ENCODE data around the gene OPHN1.
A peak's percentile ranks its signal among the peaks of the same experiment; 100 is the strongest.

The OPHN1 gene

GRCh38 chrX:68183612-68184214, 249.6 kb downstream of the OPHN1 start:
- no peak overlapping the region for H3K27ac Mint-ChIP-seq
- no peak overlapping the region for H3K4me3 Mint-ChIP-seq
- peaks cover 2% of the 10 kb centered on the region for H3K9me3 Mint-ChIP-seq
- DNase-seq (ENCODE audit: low spot score): no peak
- peaks cover 5% of the 10 kb centered on the region for H3K36me3 Mint-ChIP-seq (ENCODE audit: low read depth)
- H3K4me1 Mint-ChIP-seq (ENCODE audit: low read depth): peaks cover 13% of the 10 kb centered on the region
- H3K27me3 Mint-ChIP-seq (ENCODE audit: low read depth): no peaks in the 10 kb centered on the region

GRCh38 chrX:68180579-68180978, 252.7 kb downstream of the OPHN1 start:
- peaks cover 18% of the 10 kb centered on the region for H3K9me3 Mint-ChIP-seq
- H3K27me3 Mint-ChIP-seq (ENCODE audit: low read depth): no peaks in the 10 kb centered on the region
- peak overlapping the region; percentile 52 for H3K27ac Mint-ChIP-seq
- no peak overlapping the region for H3K4me3 Mint-ChIP-seq
- DNase-seq (ENCODE audit: low spot score): no peak
- peaks cover 16% of the 10 kb centered on the region for H3K36me3 Mint-ChIP-seq (ENCODE audit: low read depth)
- H3K4me1 Mint-ChIP-seq (ENCODE audit: low read depth): peaks cover 20% of the 10 kb centered on the region

GRCh38 chrX:68179355-68179754, 253.9 kb downstream of the OPHN1 start:
- Mint-ChIP-seq H3K4me3 (no peak overlapping the region), H3K27ac (peak overlapping the region; percentile 0), H3K36me3 (ENCODE audit: low read depth) (peaks cover 17% of the 10 kb centered on the region), H3K27me3 (ENCODE audit: low read depth) (no peaks in the 10 kb centered on the region), H3K4me1 (ENCODE audit: low read depth) (peaks cover 21% of the 10 kb centered on the region), H3K9me3 (peaks cover 19% of the 10 kb centered on the region)
- no peak for DNase-seq (ENCODE audit: low spot score)

GRCh38 chrX:68177542-68177941, 255.8 kb downstream of the OPHN1 start:
- Mint-ChIP-seq H3K27ac (peak overlapping the region; percentile 67), H3K4me3 (no peak overlapping the region), H3K9me3 (peaks cover 19% of the 10 kb centered on the region), H3K27me3 (ENCODE audit: low read depth) (no peaks in the 10 kb centered on the region), H3K36me3 (ENCODE audit: low read depth) (peaks cover 17% of the 10 kb centered on the region), H3K4me1 (ENCODE audit: low read depth) (peaks cover 22% of the 10 kb centered on the region)
- DNase-seq (ENCODE audit: low spot score): no peak

- peaks cover 19% of the 10 kb centered on the region for H3K9me3 Mint-ChIP-seq
- H3K27ac Mint-ChIP-seq: no peak overlapping the region
- peaks cover 11% of the 10 kb centered on the region for H3K36me3 Mint-ChIP-seq (ENCODE audit: low read depth)
- peaks cover 14% of the 10 kb centered on the region for H3K4me1 Mint-ChIP-seq (ENCODE audit: low read depth)
- no peaks in the 10 kb centered on the region for H3K27me3 Mint-ChIP-seq (ENCODE audit: low read depth)
- DNase-seq (ENCODE audit: low spot score): no peak
- H3K4me3 Mint-ChIP-seq: no peak overlapping the region
Measured at GRCh38 chrX:68175562-68175961, 257.7 kb downstream of the OPHN1 start.

GRCh38 chrX:68163441-68163840, 269.9 kb downstream of the OPHN1 start:
- Mint-ChIP-seq H3K4me3 (no peak overlapping the region), H3K27ac (peak overlapping the region; percentile 43), H3K36me3 (ENCODE audit: low read depth) (peaks cover 3% of the 10 kb centered on the region), H3K27me3 (ENCODE audit: low read depth) (no peaks in the 10 kb centered on the region), H3K4me1 (ENCODE audit: low read depth) (peaks cover 7% of the 10 kb centered on the region), H3K9me3 (peaks cover 7% of the 10 kb centered on the region)
- no peak for DNase-seq (ENCODE audit: low spot score)

- H3K4me1 Mint-ChIP-seq (ENCODE audit: low read depth): peaks cover 4% of the 10 kb centered on the region
- H3K4me3 Mint-ChIP-seq: no peak overlapping the region
- H3K27ac Mint-ChIP-seq: no peak overlapping the region
- no peaks in the 10 kb centered on the region for H3K36me3 Mint-ChIP-seq (ENCODE audit: low read depth)
- H3K9me3 Mint-ChIP-seq: peaks cover 7% of the 10 kb centered on the region
- no peak for DNase-seq (ENCODE audit: low spot score)
- H3K27me3 Mint-ChIP-seq (ENCODE audit: low read depth): no peaks in the 10 kb centered on the region
Measured at GRCh38 chrX:68147848-68148247, 285.4 kb downstream of the OPHN1 start.

- no peaks in the 10 kb centered on the region for H3K36me3 Mint-ChIP-seq (ENCODE audit: low read depth)
- no peak for DNase-seq (ENCODE audit: low spot score)
- H3K9me3 Mint-ChIP-seq: no peaks in the 10 kb centered on the region
- H3K27me3 Mint-ChIP-seq (ENCODE audit: low read depth): no peaks in the 10 kb centered on the region
- H3K27ac Mint-ChIP-seq: no peak overlapping the region
- peaks cover 6% of the 10 kb centered on the region for H3K4me1 Mint-ChIP-seq (ENCODE audit: low read depth)
- H3K4me3 Mint-ChIP-seq: no peak overlapping the region
Measured at GRCh38 chrX:68146054-68146453, 287.2 kb downstream of the OPHN1 start.

- H3K4me3 Mint-ChIP-seq: no peak overlapping the region
- DNase-seq (ENCODE audit: low spot score): no peak
Measured at GRCh38 chrX:68139791-68140190, 293.5 kb downstream of the OPHN1 start.

GRCh38 chrX:68133181-68133580, 300.1 kb downstream of the OPHN1 start:
- DNase-seq (ENCODE audit: low spot score): no peak
- no peak overlapping the region for H3K4me3 Mint-ChIP-seq
- H3K27ac Mint-ChIP-seq: no peak overlapping the region
- H3K4me1 Mint-ChIP-seq (ENCODE audit: low read depth): no peaks in the 10 kb centered on the region
- H3K36me3 Mint-ChIP-seq (ENCODE audit: low read depth): no peaks in the 10 kb centered on the region
- H3K9me3 Mint-ChIP-seq: no peaks in the 10 kb centered on the region
- H3K27me3 Mint-ChIP-seq (ENCODE audit: low read depth): no peaks in the 10 kb centered on the region

More at GRCh38 chrX:68139791-68140190, 293.5 kb downstream of the OPHN1 start:
- H3K9me3 Mint-ChIP-seq: no peaks in the 10 kb centered on the region
- H3K36me3 Mint-ChIP-seq (ENCODE audit: low read depth): no peaks in the 10 kb centered on the region
- no peaks in the 10 kb centered on the region for H3K27me3 Mint-ChIP-seq (ENCODE audit: low read depth)
- no peak overlapping the region for H3K27ac Mint-ChIP-seq
- peaks cover 2% of the 10 kb centered on the region for H3K4me1 Mint-ChIP-seq (ENCODE audit: low read depth)

- Mint-ChIP-seq H3K4me1 (ENCODE audit: low read depth) (no peaks in the 10 kb centered on the region), H3K9me3 (no peaks in the 10 kb centered on the region)
- no peak for DNase-seq (ENCODE audit: low spot score)
Measured at GRCh38 chrX:68132749-68133148, 300.5 kb downstream of the OPHN1 start.

GRCh38 chrX:68121835-68122234, 311.5 kb downstream of the OPHN1 start:
- Mint-ChIP-seq H3K36me3 (ENCODE audit: low read depth) (no peaks in the 10 kb centered on the region), H3K27ac (no peak overlapping the region), H3K4me1 (ENCODE audit: low read depth) (no peaks in the 10 kb centered on the region), H3K27me3 (ENCODE audit: low read depth) (no peaks in the 10 kb centered on the region), H3K9me3 (no peaks in the 10 kb centered on the region), H3K4me3 (no peak overlapping the region)
- DNase-seq (ENCODE audit: low spot score): no peak

More at GRCh38 chrX:68132749-68133148, 300.5 kb downstream of the OPHN1 start:
- no peak overlapping the region for H3K4me3 Mint-ChIP-seq
- no peak overlapping the region for H3K27ac Mint-ChIP-seq
- H3K27me3 Mint-ChIP-seq (ENCODE audit: low read depth): no peaks in the 10 kb centered on the region
- no peaks in the 10 kb centered on the region for H3K36me3 Mint-ChIP-seq (ENCODE audit: low read depth)

- DNase-seq (ENCODE audit: low spot score): no peak
- Mint-ChIP-seq H3K9me3 (no peaks in the 10 kb centered on the region), H3K4me3 (no peak overlapping the region), H3K36me3 (ENCODE audit: low read depth) (no peaks in the 10 kb centered on the region), H3K27me3 (ENCODE audit: low read depth) (no peaks in the 10 kb centered on the region), H3K27ac (no peak overlapping the region), H3K4me1 (ENCODE audit: low read depth) (no peaks in the 10 kb centered on the region)
Measured at GRCh38 chrX:68121371-68121770, 311.9 kb downstream of the OPHN1 start.

- Mint-ChIP-seq H3K36me3 (ENCODE audit: low read depth) (no peaks in the 10 kb centered on the region), H3K27me3 (ENCODE audit: low read depth) (no peaks in the 10 kb centered on the region), H3K4me1 (ENCODE audit: low read depth) (no peaks in the 10 kb centered on the region), H3K4me3 (no peak overlapping the region), H3K9me3 (no peaks in the 10 kb centered on the region), H3K27ac (no peak overlapping the region)
- DNase-seq (ENCODE audit: low spot score): no peak
Measured at GRCh38 chrX:68115371-68115770, 317.9 kb downstream of the OPHN1 start.

- H3K4me1 Mint-ChIP-seq (ENCODE audit: low read depth): no peaks in the 10 kb centered on the region
- H3K27me3 Mint-ChIP-seq (ENCODE audit: low read depth): no peaks in the 10 kb centered on the region
- no peaks in the 10 kb centered on the region for H3K36me3 Mint-ChIP-seq (ENCODE audit: low read depth)
- no peaks in the 10 kb centered on the region for H3K9me3 Mint-ChIP-seq
- no peak overlapping the region for H3K27ac Mint-ChIP-seq
- DNase-seq (ENCODE audit: low spot score): no peak
- H3K4me3 Mint-ChIP-seq: no peak overlapping the region
Measured at GRCh38 chrX:68114573-68115129, 318.6 kb downstream of the OPHN1 start.

Data from T-helper 2 cell treated with Interferon-gamma antibody and Interleukin-4, amounts not matched to agents 5 μg/mL and 100 μg/mL, for 36 hours (primary cell).